ENCODE results near the gene DLGAP5.

Gene DLGAP5

GRCh38 chr14:55127460-55127951 lies 63.9 kb downstream of the DLGAP5 start:
- TF ChIP-seq TAF1 (IDR thresholded peaks at IDR 0.05; ENCODE audit: low read depth) (no peak), EGR1 (IDR thresholded peaks at IDR 0.05) (no peak), YY1 (IDR thresholded peaks at IDR 0.05; ENCODE audit: low read depth) (no peak), ZBTB7A (IDR thresholded peaks at IDR 0.05; ENCODE audit: low read depth) (no peak), NFIC (IDR thresholded peaks at IDR 0.05) (no peak), FOXM1 (IDR thresholded peaks at IDR 0.05; ENCODE audit: borderline replicate concordance, low read depth) (no peak), EP300 (IDR thresholded peaks at IDR 0.05; ENCODE audit: borderline replicate concordance) (no peak)
- TF ChIP-seq, protein P1, sequence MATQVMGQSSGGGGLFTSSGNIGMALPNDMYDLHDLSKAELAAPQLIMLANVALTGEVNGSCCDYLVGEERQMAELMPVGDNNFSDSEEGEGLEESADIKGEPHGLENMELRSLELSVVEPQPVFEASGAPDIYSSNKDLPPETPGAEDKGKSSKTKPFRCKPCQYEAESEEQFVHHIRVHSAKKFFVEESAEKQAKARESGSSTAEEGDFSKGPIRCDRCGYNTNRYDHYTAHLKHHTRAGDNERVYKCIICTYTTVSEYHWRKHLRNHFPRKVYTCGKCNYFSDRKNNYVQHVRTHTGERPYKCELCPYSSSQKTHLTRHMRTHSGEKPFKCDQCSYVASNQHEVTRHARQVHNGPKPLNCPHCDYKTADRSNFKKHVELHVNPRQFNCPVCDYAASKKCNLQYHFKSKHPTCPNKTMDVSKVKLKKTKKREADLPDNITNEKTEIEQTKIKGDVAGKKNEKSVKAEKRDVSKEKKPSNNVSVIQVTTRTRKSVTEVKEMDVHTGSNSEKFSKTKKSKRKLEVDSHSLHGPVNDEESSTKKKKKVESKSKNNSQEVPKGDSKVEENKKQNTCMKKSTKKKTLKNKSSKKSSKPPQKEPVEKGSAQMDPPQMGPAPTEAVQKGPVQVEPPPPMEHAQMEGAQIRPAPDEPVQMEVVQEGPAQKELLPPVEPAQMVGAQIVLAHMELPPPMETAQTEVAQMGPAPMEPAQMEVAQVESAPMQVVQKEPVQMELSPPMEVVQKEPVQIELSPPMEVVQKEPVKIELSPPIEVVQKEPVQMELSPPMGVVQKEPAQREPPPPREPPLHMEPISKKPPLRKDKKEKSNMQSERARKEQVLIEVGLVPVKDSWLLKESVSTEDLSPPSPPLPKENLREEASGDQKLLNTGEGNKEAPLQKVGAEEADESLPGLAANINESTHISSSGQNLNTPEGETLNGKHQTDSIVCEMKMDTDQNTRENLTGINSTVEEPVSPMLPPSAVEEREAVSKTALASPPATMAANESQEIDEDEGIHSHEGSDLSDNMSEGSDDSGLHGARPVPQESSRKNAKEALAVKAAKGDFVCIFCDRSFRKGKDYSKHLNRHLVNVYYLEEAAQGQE (IDR thresholded peaks at IDR 0.05; ENCODE audit: low read depth) = no peak
- TF ChIP-seq, protein P2, sequence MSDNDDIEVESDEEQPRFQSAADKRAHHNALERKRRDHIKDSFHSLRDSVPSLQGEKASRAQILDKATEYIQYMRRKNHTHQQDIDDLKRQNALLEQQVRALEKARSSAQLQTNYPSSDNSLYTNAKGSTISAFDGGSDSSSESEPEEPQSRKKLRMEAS (IDR thresholded peaks at IDR 0.05) = no peak
- TF ChIP-seq, protein P3, sequence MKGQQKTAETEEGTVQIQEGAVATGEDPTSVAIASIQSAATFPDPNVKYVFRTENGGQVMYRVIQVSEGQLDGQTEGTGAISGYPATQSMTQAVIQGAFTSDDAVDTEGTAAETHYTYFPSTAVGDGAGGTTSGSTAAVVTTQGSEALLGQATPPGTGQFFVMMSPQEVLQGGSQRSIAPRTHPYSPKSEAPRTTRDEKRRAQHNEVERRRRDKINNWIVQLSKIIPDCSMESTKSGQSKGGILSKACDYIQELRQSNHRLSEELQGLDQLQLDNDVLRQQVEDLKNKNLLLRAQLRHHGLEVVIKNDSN (IDR thresholded peaks at IDR 0.05) = no peak

DNA sequence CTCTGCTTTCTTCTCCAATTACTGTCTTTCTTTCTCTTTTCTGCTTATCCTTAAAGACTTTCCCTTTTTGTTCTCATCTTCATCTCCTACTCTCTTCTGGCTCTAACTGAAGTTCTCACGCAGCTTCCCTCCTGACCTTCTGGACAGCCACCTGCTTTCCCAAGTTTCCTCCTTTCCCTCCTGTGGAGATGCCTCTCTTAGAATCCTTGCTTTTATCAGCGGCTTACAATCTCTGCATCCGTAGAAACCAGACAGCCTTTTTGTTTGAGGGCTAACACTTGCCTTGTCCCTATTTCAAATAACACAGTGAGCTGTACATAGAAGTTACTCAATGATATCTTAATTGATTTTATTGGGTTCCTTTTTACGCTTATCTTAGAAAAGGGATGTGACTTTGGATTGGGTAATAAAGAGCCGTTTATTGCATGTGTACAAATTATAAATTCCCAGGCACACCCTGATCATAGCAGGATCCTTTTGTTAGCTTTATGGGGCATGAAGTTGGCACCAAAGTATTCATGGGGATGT lies 64.4 kb downstream of the DLGAP5 start:
- TF ChIP-seq CREB1 (IDR thresholded peaks at IDR 0.05; ENCODE audit: low read depth) = no peak
- no peak for TF ChIP-seq CEBPB (IDR thresholded peaks at IDR 0.05)
- TF ChIP-seq, protein P2 (IDR thresholded peaks at IDR 0.05) = no peak
- TF ChIP-seq, protein P1 (IDR thresholded peaks at IDR 0.05; ENCODE audit: low read depth) = no peak
- no peak for TF ChIP-seq EP300 (IDR thresholded peaks at IDR 0.05; ENCODE audit: borderline replicate concordance)
- no peak for TF ChIP-seq RAD21 (IDR thresholded peaks at IDR 0.05; ENCODE audit: low read depth)
- no peak for TF ChIP-seq FOXM1 (IDR thresholded peaks at IDR 0.05; ENCODE audit: borderline replicate concordance, low read depth)
- TF ChIP-seq TAF1 (IDR thresholded peaks at IDR 0.05; ENCODE audit: low read depth) = no peak
- TF ChIP-seq NFIC (IDR thresholded peaks at IDR 0.05) = no peak
- TF ChIP-seq YY1 (IDR thresholded peaks at IDR 0.05; ENCODE audit: low read depth) = no peak
- TF ChIP-seq ZBTB7A (IDR thresholded peaks at IDR 0.05; ENCODE audit: low read depth) = no peak
- TF ChIP-seq, protein P3 (IDR thresholded peaks at IDR 0.05) = no peak
- no peak for TF ChIP-seq EGR1 (IDR thresholded peaks at IDR 0.05)

- TF ChIP-seq ZBTB7A (IDR thresholded peaks at IDR 0.05; ENCODE audit: low read depth) (no peak), TCF12 (IDR thresholded peaks at IDR 0.05; ENCODE audit: low read depth) (no peak), YY1 (IDR thresholded peaks at IDR 0.05; ENCODE audit: low read depth) (no peak), EP300 (IDR thresholded peaks at IDR 0.05; ENCODE audit: borderline replicate concordance) (no peak), CREB1 (IDR thresholded peaks at IDR 0.05; ENCODE audit: low read depth) (no peak), TAF1 (IDR thresholded peaks at IDR 0.05; ENCODE audit: low read depth) (no peak), CEBPB (IDR thresholded peaks at IDR 0.05) (no peak), NFIC (IDR thresholded peaks at IDR 0.05) (no peak), FOXM1 (IDR thresholded peaks at IDR 0.05; ENCODE audit: borderline replicate concordance, low read depth) (no peak), RAD21 (IDR thresholded peaks at IDR 0.05; ENCODE audit: low read depth) (no peak), EGR1 (IDR thresholded peaks at IDR 0.05) (no peak), TEAD4 (IDR thresholded peaks at IDR 0.05) (no peak)
- TF ChIP-seq, protein P1 (IDR thresholded peaks at IDR 0.05; ENCODE audit: low read depth) = no peak
- TF ChIP-seq, protein P2 (IDR thresholded peaks at IDR 0.05) = no peak
- TF ChIP-seq, protein P3 (IDR thresholded peaks at IDR 0.05) = no peak
These were observed 65.4 kb downstream of the DLGAP5 start for GRCh38 chr14:55126034-55126433.
